A549 (cell line): Measurements from ENCODE around the gene JAM3.

Source experiments
- CHD4 ChIP-seq: fragments of 200-600 bp; sonication (generic); IDR thresholded peaks from 2 replicates; pipeline ENCODE4 v1.6.1; 2016; ENCODE audit warnings: antibody characterized with exemption, mild to moderate bottlenecking, borderline replicate concordance
- CTCF ChIP-seq: fragments of >200 bp; sonication (Bioruptor Twin); formaldehyde crosslinking; IDR thresholded peaks from 3 replicates; pipeline ENCODE4 v1.5.1; 2016
- EP300 ChIP-seq, 2 experiments: fragments of >200 bp; sonication (Bioruptor Twin); formaldehyde crosslinking; IDR thresholded peaks; 2 replicates in 1 of 2; 3 replicates in 1 of 2; pipeline ENCODE4 v1.6.1; 2016 to 2017
- ESRRA ChIP-seq: fragments of 150-350 bp; IDR thresholded peaks from 2 replicates; pipeline ENCODE4 v1.6.1; 2014; ENCODE audit warnings: mild to moderate bottlenecking, low read length, borderline replicate concordance
- MAX ChIP-seq: IDR thresholded peaks from 2 replicates; pipeline ENCODE4 v1.6.1; 2012

GRCh38 chr11:134142536-134142935 lies 73.7 kb downstream of the JAM3 start:
- TF ChIP-seq CHD4, result no peak
- no peak for TF ChIP-seq CTCF
- TF ChIP-seq MAX, result no peak
- no peak for TF ChIP-seq EP300 (IDR thresholded peaks at IDR 0.05)
- no peak for TF ChIP-seq ESRRA
